Pulmonary artery endothelial cell (primary cell): ENCODE results near the gene DAZAP1. TPM values are rescaled to one million over a fixed set of nuclear protein-coding genes. Genes with fewer than 3 reads are reported as not detected.

Experiments used
- DNase-seq: peaks from one replicate; pipeline ENCODE4 v3.0.0-alpha.2; 2011; ENCODE audit warnings: low read depth, low spot score
- total RNA-seq: library from RNA; depleted of rRNA; stranded (reverse); fragments of >200 nt; gene quantifications from 2 replicates; pipeline ENCODE4 v1.2.3, GENCODE V29; 2014

Gene DAZAP1
- total RNA-seq, 1 donor from 2014 or later, result 94.8 TPM

DNA sequence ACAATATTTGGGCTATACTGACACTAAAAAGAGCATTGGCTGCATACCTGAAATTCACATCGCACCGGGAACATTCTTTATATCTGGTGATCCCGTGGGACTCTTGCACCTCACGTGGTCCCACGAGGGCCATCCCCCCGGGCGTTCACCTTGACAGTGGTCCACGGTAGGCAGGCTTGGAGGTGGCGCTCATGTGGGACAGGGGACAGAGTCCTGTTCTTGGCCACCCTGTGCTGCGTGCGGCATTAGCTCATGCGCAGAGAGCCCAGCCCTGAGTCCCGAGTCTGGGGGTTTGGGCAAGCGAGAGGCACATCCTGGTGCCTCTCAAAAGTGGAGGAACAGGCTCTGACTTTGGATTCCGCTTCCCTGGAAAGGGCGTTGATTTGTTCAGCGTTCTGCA is 13.5 kb upstream of the DAZAP1 start:
- no peak for DNase-seq

GRCh38 chr19:1394252-1395193 is 12.9 kb upstream of the DAZAP1 start:
- no peak for DNase-seq

DNA sequence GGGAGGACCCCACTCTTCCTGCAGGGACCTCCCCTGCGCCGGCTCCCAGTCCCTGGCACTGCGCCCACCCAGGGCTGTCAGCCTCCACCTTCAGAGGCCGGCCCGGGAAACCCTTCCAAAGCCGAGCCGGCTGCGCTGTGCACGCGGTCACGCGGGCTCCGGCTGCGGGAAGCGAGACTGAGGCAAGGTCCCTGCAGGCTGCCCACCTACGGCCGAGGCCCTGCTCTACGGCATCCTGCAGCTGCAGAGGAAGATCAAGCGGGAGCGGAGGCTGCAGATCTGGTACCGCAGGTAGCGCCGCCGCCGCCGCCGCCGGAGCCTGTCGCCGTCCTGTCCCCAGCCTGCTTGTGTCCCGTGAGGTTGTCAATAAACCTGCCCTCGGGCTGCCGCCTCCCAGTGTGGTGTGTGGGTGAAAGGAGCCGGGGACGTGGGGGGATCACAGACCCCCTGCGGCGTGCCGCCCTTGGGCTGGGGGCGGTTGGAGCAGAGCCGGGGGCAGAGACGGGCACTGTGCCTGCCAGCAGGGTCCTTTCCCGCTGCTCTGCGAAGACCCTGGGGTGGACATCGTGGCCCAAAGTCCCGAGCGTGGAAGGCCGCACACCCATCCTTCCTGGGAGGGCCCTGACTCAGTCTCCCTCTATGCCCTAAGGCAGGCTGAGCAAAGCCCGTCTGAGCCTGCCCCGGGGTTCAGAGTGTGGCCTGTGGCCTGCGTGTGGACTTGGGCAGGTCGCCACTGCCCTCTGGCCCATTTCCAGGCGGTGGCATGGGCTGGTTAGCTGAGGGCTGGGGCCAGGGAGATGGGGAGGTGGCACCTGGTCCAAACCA is 12.0 kb upstream of the DAZAP1 start:
- no peak for DNase-seq

GRCh38 chr19:1396019-1396767 is 11.2 kb upstream of the DAZAP1 start:
- no peak for DNase-seq

- no peak for DNase-seq
These were observed 10.4 kb upstream of the DAZAP1 start for GRCh38 chr19:1396768-1397679.

DNA sequence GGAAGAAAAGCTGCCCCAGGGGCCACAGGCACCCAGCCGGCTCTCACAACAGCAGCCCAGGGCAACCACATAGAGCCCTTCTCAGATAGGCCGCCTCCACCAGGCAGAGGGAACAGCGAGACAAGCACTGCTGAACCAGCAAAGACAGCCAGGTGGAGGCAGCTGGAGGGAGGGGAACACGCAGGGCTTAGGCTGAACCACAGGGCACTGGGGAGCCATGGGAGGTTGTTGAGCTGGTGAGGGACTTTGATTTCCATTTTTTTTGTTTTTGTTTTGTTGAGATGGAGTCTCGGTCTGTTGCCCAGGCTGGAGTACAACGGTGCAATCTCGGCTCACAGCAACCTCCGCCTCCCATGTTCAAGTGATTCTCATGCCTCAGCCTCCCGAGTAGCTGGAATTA is 9.5 kb upstream of the DAZAP1 start:
- no peak for DNase-seq

DNA sequence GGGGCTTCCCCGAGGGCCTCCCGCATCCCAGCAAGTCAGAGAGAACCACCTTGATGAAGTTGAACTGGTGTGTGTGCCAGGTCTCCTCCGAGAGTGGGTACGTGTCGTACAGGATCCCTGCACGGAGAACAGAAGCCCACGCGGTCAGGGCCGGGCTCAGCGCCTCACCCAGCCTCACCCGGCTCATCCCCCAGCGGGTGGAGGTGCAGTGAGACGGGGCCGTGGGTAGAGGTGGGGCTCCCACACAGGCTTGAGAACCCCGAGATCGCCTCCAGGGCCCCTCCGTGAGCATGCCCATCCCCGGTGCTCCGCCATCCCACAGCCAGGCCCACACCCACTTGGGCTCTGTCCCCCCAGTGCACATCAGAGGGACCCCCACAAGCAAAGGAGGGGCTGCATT is 8.3 kb upstream of the DAZAP1 start:
- no peak for DNase-seq

GRCh38 chr19:1399745-1400144 is 7.6 kb upstream of the DAZAP1 start:
- no peak for DNase-seq

- DNase-seq, result no peak
These were observed 6.9 kb upstream of the DAZAP1 start for GRCh38 chr19:1400281-1401137.

DNA sequence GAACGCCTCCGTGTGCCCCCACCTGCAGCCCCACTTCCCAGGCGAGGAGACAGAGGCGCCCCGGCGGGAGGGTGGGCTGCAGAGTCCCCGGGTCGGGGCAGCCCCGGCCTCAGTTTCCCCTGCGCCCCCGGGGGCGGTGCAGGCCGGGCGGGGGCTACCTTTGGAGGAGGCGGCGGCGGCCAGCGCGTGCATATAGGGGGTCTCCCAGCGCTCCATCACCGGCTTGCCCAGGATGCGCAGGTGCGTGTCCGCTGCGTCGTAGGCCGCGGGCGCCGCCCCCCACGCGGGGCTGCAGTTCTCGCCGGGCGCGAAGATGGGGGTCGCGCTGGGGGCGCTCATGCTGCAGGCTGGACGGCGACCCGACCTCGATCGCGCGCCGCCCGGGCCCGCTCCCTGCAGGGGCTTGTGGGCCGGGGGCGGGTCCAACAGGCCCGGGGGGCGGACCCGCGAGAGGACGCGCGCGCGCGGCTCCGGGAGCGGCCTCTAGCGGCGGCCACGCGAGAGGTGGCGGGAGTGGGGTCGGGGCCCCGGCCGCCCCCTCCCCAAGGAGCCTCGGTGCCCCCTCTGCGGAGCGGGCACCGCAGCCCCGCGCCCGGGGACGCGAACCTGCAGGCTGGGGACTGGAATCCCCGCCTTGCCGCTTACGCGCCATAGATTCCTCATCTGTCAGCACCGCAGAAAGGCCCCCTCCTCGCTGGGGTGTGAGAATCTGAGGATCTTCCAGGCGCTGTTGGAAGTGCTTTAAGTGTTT is 6.1 kb upstream of the DAZAP1 start, which contains the start of gene GAMT:
Gene GAMT (minus strand): TSS at position 405 of the 751 bp plus-strand sequence. CDS start 66 bp downstream, at position 339.
- DNase-seq, result no peak

- DNase-seq, result no peak
These were observed 5.5 kb upstream of the DAZAP1 start for GRCh38 chr19:1401889-1402217.

DNA sequence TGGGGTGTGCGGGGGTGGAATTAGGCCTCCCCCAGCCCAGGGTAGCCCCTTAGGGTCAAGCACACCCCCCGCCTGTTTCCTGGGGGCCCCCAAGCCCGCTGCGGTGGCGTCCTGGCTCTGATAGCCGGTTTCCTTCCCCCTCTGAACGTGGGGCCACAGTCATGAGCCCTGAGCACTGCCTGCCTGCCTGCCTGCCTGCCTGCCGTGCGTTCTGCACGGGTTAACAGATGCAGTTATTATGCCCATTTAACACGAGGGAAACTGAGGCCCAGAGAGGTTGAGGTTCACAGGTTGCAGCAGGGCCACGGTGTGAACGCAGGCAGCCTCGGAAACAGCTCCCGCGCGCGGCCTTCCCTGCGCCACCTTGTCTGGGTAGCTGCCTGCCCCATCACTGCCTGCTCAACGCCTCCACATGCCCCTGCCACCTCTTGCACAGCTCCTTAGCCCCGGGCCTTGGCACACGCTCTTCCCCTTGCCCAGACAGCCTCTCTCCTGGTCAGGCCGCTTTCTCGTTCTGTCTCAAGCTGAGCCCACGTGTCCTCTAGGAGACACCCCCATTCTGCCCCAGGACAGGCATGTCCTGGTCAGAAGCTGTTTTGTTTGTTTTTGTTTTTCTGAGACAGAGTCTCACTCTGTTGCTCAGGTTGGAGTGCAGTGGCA is 4.8 kb upstream of the DAZAP1 start:
- no peak for DNase-seq

GRCh38 chr19:1406774-1407527 is 435 bp upstream of the DAZAP1 start:
- peak; percentile 87 for DNase-seq

GRCh38 chr19:1408300-1409203 is 1.2 kb downstream of the DAZAP1 start:
- no peak for DNase-seq

- no peak for DNase-seq
These were observed 2.0 kb downstream of the DAZAP1 start for GRCh38 chr19:1409204-1410005.
